Right atrium auricular region (tissue), 2 donors: ENCODE results near the gene MND1. TPM values are rescaled to one million over a fixed set of nuclear protein-coding genes. Genes with fewer than 3 reads are reported as not detected.

Source experiments
- DNase-seq: peaks from one replicate; pipeline ENCODE4 v3.0.0-alpha.2; 2019; ENCODE audit warnings: low spot score
- H3K27ac ChIP-seq, 2 donors: fragments of 200-600 bp; sonication (generic); 1 replicate in 1 of 2; 2 replicates in 1 of 2; pipeline ENCODE4 v1.5.1; 2016 to 2019
- H3K27me3 ChIP-seq, 2 donors: fragments of 200-600 bp; sonication (generic); one replicate each; pipeline versions ENCODE4 v1.5.1 to v1.6.0; 2017 to 2019
- H3K36me3 ChIP-seq: fragments of 200-600 bp; sonication (generic); one replicate; pipeline ENCODE4 v1.5.1; 2016
- H3K4me1 ChIP-seq, 2 donors: fragments of 200-600 bp; sonication (generic); one replicate each; pipeline versions ENCODE4 v1.5.1 to v1.6.0; 2017 to 2019
- H3K4me3 ChIP-seq, 2 donors: fragments of 200-600 bp; sonication (generic); 1 replicate in 1 of 2; 2 replicates in 1 of 2; pipeline ENCODE4 v1.5.1; 2017 to 2019; ENCODE audit warnings: mild to moderate bottlenecking in 1 of 2, moderate library complexity in 1 of 2
- H3K9me3 ChIP-seq, 2 donors: fragments of 200-600 bp; sonication (generic); one replicate each; pipeline ENCODE4 v1.5.1; 2019
- CTCF ChIP-seq, 2 donors: fragments of 200-600 bp; sonication (generic); IDR thresholded peaks; one replicate each; pipeline ENCODE4 v1.5.1; 2019; ENCODE audit warnings: antibody characterized with exemption in 2 of 2
- total RNA-seq, 2 donors: library from RNA; depleted of rRNA; stranded (reverse); fragments of >200 nt; gene quantifications; one replicate each; pipeline ENCODE4 v1.1.0, GENCODE V29; 2016

Gene MND1
- total RNA-seq, 2 donors from 2014 or later = not detected

DNA sequence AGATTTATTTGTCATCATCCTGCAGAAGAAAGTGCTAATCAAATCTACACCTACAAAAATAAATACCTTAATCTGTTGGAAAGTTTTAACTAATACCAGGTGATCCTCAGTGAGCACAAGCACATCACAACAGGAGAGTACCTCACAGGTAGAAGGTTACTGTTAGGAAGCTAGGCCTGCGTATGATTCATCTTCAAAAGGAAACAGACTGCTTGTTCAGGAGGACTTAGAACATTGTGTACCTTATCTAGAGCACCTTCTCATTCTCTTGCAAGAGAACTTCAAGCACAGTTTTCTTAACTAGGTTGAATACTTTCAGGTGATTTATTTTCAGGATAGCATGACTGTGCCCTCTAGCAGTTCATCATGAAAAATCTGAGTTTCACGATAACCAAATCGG is 54.2 kb downstream of the MND1 start:
- no peak for TF ChIP-seq CTCF (IDR thresholded peaks at IDR 0.05)
- no peak overlapping the region for H3K27ac ChIP-seq
- no peaks in the 10 kb centered on the region for H3K4me1 ChIP-seq
- H3K4me3 ChIP-seq = no peak overlapping the region
- no peaks in the 10 kb centered on the region for H3K27me3 ChIP-seq
- no peak for DNase-seq
- H3K9me3 ChIP-seq = no peaks in the 10 kb centered on the region
- no peaks in the 10 kb centered on the region for H3K36me3 ChIP-seq

DNA sequence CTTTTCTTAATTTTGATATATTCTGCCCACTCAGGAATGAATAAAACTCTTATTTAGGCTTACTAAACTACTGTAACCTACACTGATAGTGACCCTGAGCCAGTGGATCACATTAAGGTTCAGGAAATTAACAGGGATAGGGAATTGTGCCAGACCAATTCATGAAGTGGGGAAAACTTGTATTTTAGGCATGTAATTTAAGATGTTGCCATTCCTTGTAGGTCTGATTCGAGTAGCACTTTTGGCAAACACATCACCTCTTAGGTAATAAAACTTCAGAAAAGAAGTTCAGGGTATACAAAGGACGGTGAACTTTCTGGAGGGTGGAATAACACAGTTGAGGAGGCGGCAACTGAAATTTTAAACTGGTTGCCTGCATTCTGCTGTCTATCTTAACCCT is 54.9 kb downstream of the MND1 start:
- Histone ChIP-seq H3K27me3 (no peaks in the 10 kb centered on the region), H3K4me3 (no peak overlapping the region), H3K36me3 (no peaks in the 10 kb centered on the region), H3K4me1 (no peaks in the 10 kb centered on the region), H3K9me3 (no peaks in the 10 kb centered on the region), H3K27ac (no peak overlapping the region)
- DNase-seq = no peak
- no peak for TF ChIP-seq CTCF (IDR thresholded peaks at IDR 0.05)

- Histone ChIP-seq H3K9me3 (no peaks in the 10 kb centered on the region), H3K4me1 (no peaks in the 10 kb centered on the region), H3K27me3 (no peaks in the 10 kb centered on the region), H3K27ac (no peak overlapping the region), H3K4me3 (no peak overlapping the region), H3K36me3 (no peaks in the 10 kb centered on the region)
- no peak for TF ChIP-seq CTCF (IDR thresholded peaks at IDR 0.05)
- DNase-seq = no peak
Measured at GRCh38 chr4:153401501-153401900, 57.0 kb downstream of the MND1 start.

DNA sequence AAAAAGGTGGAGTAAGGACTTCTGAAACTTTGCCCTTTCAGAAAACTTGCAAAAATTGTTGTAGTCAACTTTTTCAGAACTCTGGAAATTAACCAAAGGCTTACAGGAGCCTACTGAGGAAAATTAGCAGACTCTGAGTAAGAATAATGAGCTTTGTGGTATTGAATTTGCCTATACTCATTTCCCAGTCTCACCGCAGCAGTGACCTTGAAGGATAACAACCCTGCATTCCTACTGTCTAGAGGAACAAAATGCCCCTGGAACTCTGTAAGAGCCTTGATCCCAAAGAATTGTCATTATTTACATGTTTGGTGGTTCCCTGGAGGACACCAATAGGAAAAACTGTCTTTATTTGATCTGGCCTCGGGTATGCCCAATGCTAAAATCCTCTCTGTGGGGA is 57.9 kb downstream of the MND1 start:
- H3K4me1 ChIP-seq = no peaks in the 10 kb centered on the region
- H3K9me3 ChIP-seq = no peaks in the 10 kb centered on the region
- DNase-seq = no peak
- no peak overlapping the region for H3K27ac ChIP-seq
- no peak for TF ChIP-seq CTCF (IDR thresholded peaks at IDR 0.05)
- no peak overlapping the region for H3K4me3 ChIP-seq
- no peaks in the 10 kb centered on the region for H3K27me3 ChIP-seq
- H3K36me3 ChIP-seq = no peaks in the 10 kb centered on the region

DNA sequence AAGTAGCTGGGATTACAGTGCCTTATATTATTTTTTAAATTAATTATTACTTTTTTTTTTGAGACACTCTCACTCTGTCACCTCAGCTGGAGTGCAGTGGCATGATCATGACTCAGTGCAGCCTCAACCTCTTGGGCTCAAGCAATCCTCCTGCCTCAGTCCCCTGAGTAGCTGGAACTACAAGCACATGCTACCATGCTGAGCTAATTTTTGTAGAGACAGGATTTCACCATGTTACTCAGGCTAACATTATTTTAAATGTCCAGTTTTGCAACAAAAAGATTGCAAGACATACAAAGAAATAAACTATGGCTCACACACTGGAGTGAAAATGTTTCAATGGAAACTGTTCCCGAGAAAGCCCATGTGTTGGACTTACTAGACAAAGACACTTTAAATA is 59.2 kb downstream of the MND1 start:
- H3K9me3 ChIP-seq = no peaks in the 10 kb centered on the region
- H3K27ac ChIP-seq = no peak overlapping the region
- H3K36me3 ChIP-seq = no peaks in the 10 kb centered on the region
- no peak for TF ChIP-seq CTCF (IDR thresholded peaks at IDR 0.05)
- H3K27me3 ChIP-seq = no peaks in the 10 kb centered on the region
- H3K4me1 ChIP-seq = no peaks in the 10 kb centered on the region
- no peak overlapping the region for H3K4me3 ChIP-seq
- no peak for DNase-seq

DNA sequence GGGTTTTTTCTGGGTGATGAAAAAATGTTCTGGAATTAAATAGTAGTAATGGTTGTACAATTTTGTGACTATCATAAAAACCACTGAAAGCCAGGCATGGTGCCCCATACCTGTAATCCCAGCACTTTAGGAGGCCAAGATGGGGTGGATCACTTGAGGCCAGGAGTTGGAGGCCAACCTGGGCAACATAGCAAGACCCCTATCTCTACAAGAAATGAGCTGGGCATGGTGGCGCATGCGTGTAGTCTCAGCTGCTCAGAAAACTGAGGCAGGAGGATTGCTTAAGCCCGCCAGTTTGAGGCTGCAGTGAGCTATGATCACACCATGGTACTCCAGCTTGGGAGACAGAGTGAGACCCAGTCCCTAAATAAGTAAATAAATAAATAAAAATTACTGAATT is 63.4 kb downstream of the MND1 start:
- H3K9me3 ChIP-seq = no peaks in the 10 kb centered on the region
- no peak for DNase-seq
- no peak overlapping the region for H3K4me3 ChIP-seq
- H3K36me3 ChIP-seq = no peaks in the 10 kb centered on the region
- peaks cover 0 to 6% of the 10 kb centered on the region in 2 donors for H3K4me1 ChIP-seq
- TF ChIP-seq CTCF (IDR thresholded peaks at IDR 0.05) = no peak
- no peaks in the 10 kb centered on the region for H3K27me3 ChIP-seq
- no peak overlapping the region for H3K27ac ChIP-seq
